AG08395 (cell line): ENCODE measurements around the gene ACTN3.
"Not testable (repeated sequence)": the region's sequence is repeated elsewhere in the genome, so short reads cannot be mapped to it uniquely, and the experiment has no call there.

ENCODE experiments used
- DNase-seq: peaks from one replicate; pipeline ENCODE4 v3.0.0; 2012; ENCODE audit warnings: mixed read lengths, low spot score

The ACTN3 gene

DNA sequence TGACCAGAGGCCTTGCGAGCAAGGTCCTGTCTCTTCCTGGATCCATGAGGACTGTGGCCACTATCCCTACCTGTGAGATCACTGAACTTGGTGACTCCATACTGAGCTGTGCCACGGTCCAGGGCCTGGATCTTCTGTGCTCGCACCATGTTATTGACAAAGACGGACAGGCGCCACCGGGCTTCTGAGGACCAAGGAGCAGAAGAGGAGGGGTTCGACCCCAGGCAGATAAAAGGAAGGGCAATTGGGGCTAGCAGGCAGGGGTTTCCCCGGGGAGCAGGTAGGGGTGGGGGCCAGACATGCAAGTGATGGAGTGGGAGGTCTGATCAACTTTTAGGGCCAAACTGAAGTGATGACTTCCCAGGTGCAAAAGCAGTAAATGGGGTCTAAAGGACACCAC lies 19.5 kb downstream of the ACTN3 start:
- no peak for DNase-seq

DNA sequence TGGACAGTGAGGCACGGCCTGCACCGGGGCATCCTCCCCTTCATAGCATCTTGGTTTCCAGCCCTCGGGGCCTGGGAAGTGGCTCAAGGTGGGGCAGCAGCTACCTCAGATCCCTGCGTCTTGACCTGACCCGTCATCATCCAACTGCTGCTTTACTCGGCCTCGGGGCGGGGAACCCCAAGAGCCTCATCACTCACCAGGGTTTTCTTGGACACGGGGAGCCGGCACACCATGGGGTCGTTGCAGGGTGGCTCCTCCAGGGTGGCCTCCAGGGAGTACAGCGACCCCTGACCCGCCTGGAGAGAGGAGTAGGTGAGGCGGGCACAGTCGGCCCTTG lies 21.1 kb downstream of the ACTN3 start:
- DNase-seq = no peak

- peak; percentile 99 for DNase-seq
Measured at GRCh38 chr11:66568124-66568916, 21.6 kb downstream of the ACTN3 start, which contains the start of gene CTSF. CTSF (minus strand) TSS chr11:66568606; CDS start chr11:66568486, 120 bp downstream.

DNA sequence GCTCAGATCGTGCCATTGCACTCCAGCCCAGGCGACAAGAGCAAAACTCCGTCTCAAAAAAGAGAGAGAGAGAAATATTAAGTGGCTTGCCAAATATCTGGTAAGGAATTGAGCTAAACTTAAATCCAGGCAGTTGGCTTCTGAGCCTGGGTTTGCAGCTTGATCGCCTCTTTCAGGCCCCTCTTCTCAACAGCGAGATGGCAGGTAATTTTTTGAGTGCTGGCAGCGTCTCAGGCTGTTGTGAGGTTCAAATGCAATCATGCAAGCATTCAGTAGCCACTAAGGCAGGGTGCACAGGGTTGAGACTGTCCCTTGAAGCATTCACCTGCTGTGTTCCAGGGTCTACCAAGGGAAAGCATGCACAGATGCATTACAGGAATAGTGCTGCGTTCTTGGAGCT lies 22.4 kb downstream of the ACTN3 start:
- DNase-seq = no peak

- DNase-seq = no peak
Measured at GRCh38 chr11:66570079-66570849, 23.6 kb downstream of the ACTN3 start.

DNA sequence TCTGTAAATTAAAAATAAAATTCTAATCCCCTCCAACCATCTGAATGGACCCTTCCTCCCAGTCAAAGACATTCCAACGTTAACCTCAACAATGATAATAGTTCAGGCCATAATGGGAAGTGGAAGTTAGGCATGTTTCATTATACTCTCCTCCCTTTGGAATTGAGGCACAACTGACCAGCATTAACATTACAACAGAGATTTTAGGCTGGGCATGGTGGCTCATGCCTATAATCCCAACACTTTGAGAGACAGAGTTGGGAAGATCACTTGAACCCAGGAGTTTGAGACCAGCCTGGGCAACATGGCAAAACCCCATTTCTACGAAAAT lies 24.1 kb downstream of the ACTN3 start:
- DNase-seq = no peak

GRCh38 chr11:66579017-66579606 lies 32.4 kb downstream of the ACTN3 start:
- peak; percentile 92 for DNase-seq

DNA sequence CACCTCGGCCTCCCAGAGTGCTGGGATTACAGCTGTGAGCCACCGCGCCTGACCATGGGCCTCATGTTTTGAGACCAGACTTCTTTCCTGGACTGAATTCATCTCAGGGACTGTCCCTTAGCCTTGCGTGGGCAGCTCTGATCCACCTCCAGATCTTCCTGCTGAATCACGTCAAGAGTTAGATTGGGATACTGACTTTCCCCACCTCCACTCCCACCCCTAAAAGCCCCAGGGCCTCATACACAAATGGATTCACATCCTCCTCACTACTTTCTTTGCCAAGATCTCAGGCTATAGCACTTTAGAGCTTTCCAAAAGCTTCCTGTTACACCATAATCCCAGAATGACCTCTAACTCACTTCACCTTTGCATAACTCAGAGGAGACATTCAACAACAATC lies 34.1 kb downstream of the ACTN3 start:
- DNase-seq = no peak

GRCh38 chr11:66581261-66581660 lies 34.6 kb downstream of the ACTN3 start:
- no peak for DNase-seq

- DNase-seq = not testable (repeated sequence)
Measured at GRCh38 chr11:66582565-66583147, 36.0 kb downstream of the ACTN3 start.

DNA sequence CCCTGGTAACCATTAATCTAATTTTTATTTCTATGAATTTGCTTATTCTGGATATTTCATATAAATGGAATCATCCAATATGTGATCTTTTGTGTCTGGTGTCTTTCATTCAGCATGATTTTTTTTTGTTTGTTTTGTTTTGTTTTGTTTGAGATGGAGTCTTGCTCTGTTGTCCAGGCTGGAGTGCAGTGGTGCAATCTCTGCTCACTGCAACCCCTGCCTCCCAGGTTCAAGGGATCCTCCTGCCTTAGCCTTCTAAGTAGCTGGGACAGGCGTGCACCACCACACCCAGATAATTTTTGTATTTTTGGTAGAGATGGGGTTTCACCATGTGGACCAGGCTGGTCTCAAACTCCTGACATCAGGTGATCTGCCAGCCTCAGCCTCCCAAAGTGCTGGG lies 38.7 kb downstream of the ACTN3 start:
- DNase-seq = not testable (repeated sequence)

GRCh38 chr11:66586136-66586535 lies 39.4 kb downstream of the ACTN3 start:
- DNase-seq = no peak

DNA sequence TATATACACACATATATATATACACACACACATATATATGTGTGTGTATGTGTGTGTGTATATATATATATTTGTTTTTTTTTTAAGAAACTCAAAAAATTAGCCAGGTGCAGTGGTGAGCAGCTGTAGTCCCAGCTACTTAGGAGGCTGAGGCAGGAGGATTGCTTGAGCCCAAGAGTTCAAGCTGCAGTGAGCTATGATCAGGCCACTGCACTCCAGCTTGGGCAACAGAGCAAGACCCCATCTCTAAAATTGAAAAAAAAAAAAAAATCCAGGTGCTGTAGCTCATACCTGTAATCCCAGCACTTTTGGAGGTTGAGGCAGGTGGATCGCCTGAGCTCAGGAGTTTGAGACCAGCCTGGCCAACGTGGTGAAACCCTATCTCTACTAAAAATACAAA lies 42.6 kb downstream of the ACTN3 start:
- not testable (repeated sequence) for DNase-seq

- no peak for DNase-seq
Measured at GRCh38 chr11:66589996-66590675, 43.4 kb downstream of the ACTN3 start.

DNA sequence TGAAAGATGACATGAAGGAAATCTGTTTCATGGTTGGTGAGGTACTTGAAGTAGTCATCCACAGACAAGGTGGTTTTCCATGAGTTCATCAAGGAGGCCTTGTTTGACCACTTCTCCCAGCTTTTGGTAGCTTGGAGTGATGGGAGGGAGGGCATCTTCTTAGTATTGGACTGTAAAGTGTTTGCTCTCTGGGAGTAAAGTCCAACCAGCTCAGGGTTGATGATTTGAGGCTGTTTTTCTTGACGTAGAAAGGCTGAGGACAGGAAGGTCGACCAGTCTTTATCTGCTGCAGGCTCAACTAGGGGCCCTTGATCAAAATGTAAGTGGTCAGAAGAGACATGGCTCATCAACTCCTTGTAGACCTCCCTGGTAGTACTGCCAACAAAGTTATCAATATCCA lies 44.5 kb downstream of the ACTN3 start:
- no peak for DNase-seq

GRCh38 chr11:66592457-66593302 lies 46.0 kb downstream of the ACTN3 start, which contains the start of the genes CCDC87 and CCS:
CCDC87 (minus strand) TSS chr11:66593063; CDS start chr11:66593015, 48 bp downstream.
CCS (plus strand) TSS chr11:66593185; CDS start chr11:66593262, 77 bp downstream.
- peak; percentile 100 for DNase-seq

DNA sequence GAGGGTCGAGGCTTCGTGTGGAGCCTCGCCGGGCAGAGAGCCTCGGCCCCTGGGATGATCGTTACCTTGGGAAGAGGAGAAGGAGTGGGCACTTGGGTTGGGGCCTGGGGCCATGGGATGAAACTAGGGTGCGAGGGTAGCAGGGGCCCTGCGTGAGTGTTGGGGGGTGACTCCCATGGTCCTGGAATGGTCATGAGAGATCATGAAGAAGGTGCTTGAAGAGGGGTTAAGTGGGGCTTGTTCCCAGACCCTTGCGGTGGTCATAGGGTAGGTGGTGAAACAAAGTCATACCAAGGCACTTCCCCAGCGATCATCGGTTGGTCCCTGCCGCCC lies 46.6 kb downstream of the ACTN3 start:
- DNase-seq = peak; percentile 13

DNA sequence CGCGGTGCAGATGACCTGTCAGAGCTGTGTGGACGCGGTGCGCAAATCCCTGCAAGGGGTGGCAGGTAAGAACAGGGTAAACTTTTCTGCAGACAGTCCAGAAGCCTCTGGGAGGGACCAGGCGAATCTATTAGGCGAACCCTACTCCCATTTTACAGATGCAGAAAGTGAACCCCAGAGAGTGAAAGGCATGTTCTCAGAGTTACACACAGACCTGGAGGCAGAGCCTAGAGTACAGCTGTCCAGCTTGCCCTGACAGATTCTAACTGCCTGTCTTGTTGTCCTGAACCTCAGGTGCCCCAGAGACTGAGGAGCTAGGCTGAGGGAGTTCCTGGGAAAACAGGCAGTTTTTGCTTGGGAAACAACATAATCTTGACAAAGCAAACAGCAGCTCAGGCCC lies 46.9 kb downstream of the ACTN3 start:
- no peak for DNase-seq

GRCh38 chr11:66595245-66595904 lies 48.7 kb downstream of the ACTN3 start:
- DNase-seq = no peak

- no peak for DNase-seq
Measured at GRCh38 chr11:66598993-66599392, 52.3 kb downstream of the ACTN3 start.

DNA sequence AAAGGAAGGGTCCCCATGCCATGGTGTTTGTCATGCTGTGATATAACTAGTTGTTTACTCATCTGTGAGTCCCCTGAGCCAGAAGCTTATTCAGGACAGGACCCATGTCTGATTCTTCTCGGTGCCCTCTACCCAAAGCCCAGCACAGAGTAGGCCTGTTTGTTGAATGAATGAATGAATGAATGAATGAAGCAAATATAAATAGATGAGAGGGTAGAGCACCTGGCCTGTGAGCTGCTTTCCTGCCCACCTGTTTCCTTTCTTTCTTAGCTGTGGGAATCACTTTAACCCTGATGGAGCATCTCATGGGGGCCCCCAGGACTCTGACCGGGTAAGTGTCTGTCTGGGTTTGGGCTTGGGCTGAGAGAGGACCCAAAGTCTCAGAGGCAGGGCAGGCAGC lies 53.5 kb downstream of the ACTN3 start:
- DNase-seq = no peak
